Measurements from ENCODE around the gene ZYG11B. TPM values are rescaled to one million over a fixed set of nuclear protein-coding genes. Genes with fewer than 3 reads are reported as not detected.
A peak's percentile ranks its signal among the peaks of the same experiment; 100 is the strongest.

Gene ZYG11B
- polyA plus RNA-seq, 3 donors, result 7.3 to 17.5 (median 15.8) TPM

DNA sequence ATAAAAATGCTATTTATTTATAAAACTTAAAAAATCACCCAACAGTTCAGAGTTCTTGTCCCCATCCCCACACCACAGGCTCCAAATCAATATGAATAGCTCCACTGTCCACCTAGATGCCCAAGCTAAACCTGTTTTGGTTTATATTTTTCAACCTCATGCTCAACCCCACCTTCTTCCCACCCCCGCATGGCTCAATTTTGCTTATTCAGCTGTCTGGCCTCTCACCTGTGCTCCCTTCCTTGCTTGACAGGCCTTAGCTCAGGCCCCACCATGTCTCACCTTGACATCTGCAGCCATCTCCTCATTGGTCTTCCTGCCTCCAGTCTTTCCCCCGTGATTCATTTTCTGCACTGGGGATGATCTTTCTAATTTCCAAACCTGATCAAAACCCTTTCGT is 45.9 kb upstream of the ZYG11B start:
- Mint-ChIP-seq H3K4me1 (peaks cover 16% of the 10 kb centered on the region), H3K4me3 (no peak overlapping the region), H3K36me3 (peaks cover 2 to 3% of the 10 kb centered on the region in 2 donors), H3K27ac (peak overlapping the region in 1 of 7 donors; percentile 11), H3K27me3 (ENCODE audit: low read depth in 3 of 3) (no peaks in the 10 kb centered on the region), H3K9me3 (peaks cover 0 to 3% (median 0%) of the 10 kb centered on the region in 7 donors)
- H3K36me3 ChIP-seq (replicated peaks in 1 of 2; ENCODE audit: control insufficient read depth in 1 of 2, insufficient read depth in 2 of 2, low read length in 2 of 2), result no peaks in the 10 kb centered on the region
- H3K4me3 ChIP-seq (replicated peaks in 1 of 3; ENCODE audit: low read depth in 2 of 3, low read length in 3 of 3), result no peak overlapping the region
- 94% methylated on average over 3 of the region's 3 CpGs for WGBS (ENCODE audit: insufficient coverage)
- H3K4me1 ChIP-seq (ENCODE audit: control insufficient read depth in 1 of 2, insufficient read depth in 2 of 2, low read length in 2 of 2), result peaks cover 10 to 16% of the 10 kb centered on the region in 2 donors
- no peaks in the 10 kb centered on the region for H3K9me3 ChIP-seq (replicated peaks in 1 of 2; ENCODE audit: control insufficient read depth in 1 of 2, insufficient read depth in 1 of 2, low read length in 2 of 2)
- no peak overlapping the region for H2AFZ ChIP-seq (ENCODE audit: insufficient read depth, low read depth, low read length, poor library complexity, severe bottlenecking)
- no peak for DNase-seq
- H4K20me1 ChIP-seq (ENCODE audit: insufficient read depth, low read length), result no peaks in the 10 kb centered on the region
- H3K27me3 ChIP-seq (ENCODE audit: control insufficient read depth in 2 of 2, insufficient read depth in 2 of 2, low read length in 2 of 2), result no peaks in the 10 kb centered on the region
- TF ChIP-seq, protein P1, sequence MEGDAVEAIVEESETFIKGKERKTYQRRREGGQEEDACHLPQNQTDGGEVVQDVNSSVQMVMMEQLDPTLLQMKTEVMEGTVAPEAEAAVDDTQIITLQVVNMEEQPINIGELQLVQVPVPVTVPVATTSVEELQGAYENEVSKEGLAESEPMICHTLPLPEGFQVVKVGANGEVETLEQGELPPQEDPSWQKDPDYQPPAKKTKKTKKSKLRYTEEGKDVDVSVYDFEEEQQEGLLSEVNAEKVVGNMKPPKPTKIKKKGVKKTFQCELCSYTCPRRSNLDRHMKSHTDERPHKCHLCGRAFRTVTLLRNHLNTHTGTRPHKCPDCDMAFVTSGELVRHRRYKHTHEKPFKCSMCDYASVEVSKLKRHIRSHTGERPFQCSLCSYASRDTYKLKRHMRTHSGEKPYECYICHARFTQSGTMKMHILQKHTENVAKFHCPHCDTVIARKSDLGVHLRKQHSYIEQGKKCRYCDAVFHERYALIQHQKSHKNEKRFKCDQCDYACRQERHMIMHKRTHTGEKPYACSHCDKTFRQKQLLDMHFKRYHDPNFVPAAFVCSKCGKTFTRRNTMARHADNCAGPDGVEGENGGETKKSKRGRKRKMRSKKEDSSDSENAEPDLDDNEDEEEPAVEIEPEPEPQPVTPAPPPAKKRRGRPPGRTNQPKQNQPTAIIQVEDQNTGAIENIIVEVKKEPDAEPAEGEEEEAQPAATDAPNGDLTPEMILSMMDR (IDR thresholded peaks at IDR 0.05), result no peak
- H3K79me2 ChIP-seq (ENCODE audit: insufficient read depth, low read length), result no peaks in the 10 kb centered on the region
- H3K9ac ChIP-seq (ENCODE audit: insufficient read depth, low read length, poor library complexity, severe bottlenecking), result no peak overlapping the region
- intact Hi-C loops (cut with micrococcal nuclease), result loop anchor here in 1 of 2 donors (10.0 kb wide), 1 partner anchor 126 kb away; the partner anchor contains the start of gene TUT4
- H3K4me2 ChIP-seq (replicated peaks; ENCODE audit: extremely low read depth, low read length, poor library complexity, severe bottlenecking), result no peak overlapping the region
- no peak overlapping the region for H3K27ac ChIP-seq (ENCODE audit: low read depth in 1 of 2, low read length in 2 of 2)

DNA sequence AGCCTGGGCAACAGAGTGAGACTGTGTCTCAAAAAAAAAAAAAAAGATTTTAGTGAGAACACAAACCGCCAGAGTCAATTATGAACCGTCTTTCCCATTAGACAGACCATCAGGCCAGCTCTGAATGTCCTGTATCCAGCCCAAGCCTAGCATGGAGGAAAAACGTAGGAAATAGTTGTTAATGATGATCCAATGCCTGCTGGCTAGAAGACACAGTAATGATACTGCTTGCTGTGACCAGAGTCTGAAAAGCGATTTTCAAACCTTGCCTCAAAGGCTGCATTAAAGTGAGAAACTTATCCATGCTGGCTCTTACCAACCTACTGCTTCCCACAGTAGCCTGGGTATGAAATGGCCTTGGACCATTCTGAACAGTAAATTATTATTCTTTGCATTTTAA is 45.1 kb upstream of the ZYG11B start:
- intact Hi-C loops (cut with micrococcal nuclease), result loop anchor here in 1 of 2 donors (10.0 kb wide), 1 partner anchor 126 kb away; the partner anchor contains the start of gene TUT4
- Histone ChIP-seq H3K4me3 (replicated peaks in 1 of 3; ENCODE audit: low read depth in 2 of 3, low read length in 3 of 3) (no peak overlapping the region), H3K9ac (ENCODE audit: insufficient read depth, low read length, poor library complexity, severe bottlenecking) (no peak overlapping the region), H2AFZ (ENCODE audit: insufficient read depth, low read depth, low read length, poor library complexity, severe bottlenecking) (no peak overlapping the region), H3K4me2 (replicated peaks; ENCODE audit: extremely low read depth, low read length, poor library complexity, severe bottlenecking) (no peak overlapping the region), H4K20me1 (ENCODE audit: insufficient read depth, low read length) (no peaks in the 10 kb centered on the region), H3K27ac (ENCODE audit: low read depth in 1 of 2, low read length in 2 of 2) (no peak overlapping the region), H3K79me2 (ENCODE audit: insufficient read depth, low read length) (no peaks in the 10 kb centered on the region), H3K36me3 (replicated peaks in 1 of 2; ENCODE audit: control insufficient read depth in 1 of 2, insufficient read depth in 2 of 2, low read length in 2 of 2) (no peaks in the 10 kb centered on the region), H3K4me1 (ENCODE audit: control insufficient read depth in 1 of 2, insufficient read depth in 2 of 2, low read length in 2 of 2) (peaks cover 10 to 16% of the 10 kb centered on the region in 2 donors), H3K27me3 (ENCODE audit: control insufficient read depth in 2 of 2, insufficient read depth in 2 of 2, low read length in 2 of 2) (no peaks in the 10 kb centered on the region), H3K9me3 (replicated peaks in 1 of 2; ENCODE audit: control insufficient read depth in 1 of 2, insufficient read depth in 1 of 2, low read length in 2 of 2) (no peaks in the 10 kb centered on the region)
- Mint-ChIP-seq H3K9me3 (peaks cover 0 to 3% (median 0%) of the 10 kb centered on the region in 7 donors), H3K4me3 (no peak overlapping the region), H3K36me3 (peaks cover 4 to 6% of the 10 kb centered on the region in 2 donors), H3K4me1 (peaks cover 19% of the 10 kb centered on the region), H3K27ac (no peak overlapping the region), H3K27me3 (ENCODE audit: low read depth in 3 of 3) (no peaks in the 10 kb centered on the region)
- no peak for DNase-seq
- TF ChIP-seq, protein P1 (IDR thresholded peaks at IDR 0.05), result no peak
- 100% methylated on average over 2 of the region's 4 CpGs for WGBS (ENCODE audit: insufficient coverage)

Data from CD14-positive monocyte (primary cell).